VCaP (cell line): ENCODE data around the gene SMIM28.

Source experiments
- H3K27ac ChIP-seq: fragments of 450-650 bp; 2 replicates; pipeline ENCODE4 v1.5.1; 2017
- TF ChIP-seq, protein P1 (sequence below): fragments of 450-650 bp; conservative IDR thresholded peaks from 2 replicates; pipeline ENCODE4 v1.5.1; 2017; ENCODE audit warnings: mild to moderate bottlenecking, moderate library complexity

The SMIM28 gene

GRCh38 chr6:138406443-138406842, 28.7 kb downstream of the SMIM28 start:
- peak overlapping the region; percentile 96 for H3K27ac ChIP-seq
- TF ChIP-seq, protein P1, sequence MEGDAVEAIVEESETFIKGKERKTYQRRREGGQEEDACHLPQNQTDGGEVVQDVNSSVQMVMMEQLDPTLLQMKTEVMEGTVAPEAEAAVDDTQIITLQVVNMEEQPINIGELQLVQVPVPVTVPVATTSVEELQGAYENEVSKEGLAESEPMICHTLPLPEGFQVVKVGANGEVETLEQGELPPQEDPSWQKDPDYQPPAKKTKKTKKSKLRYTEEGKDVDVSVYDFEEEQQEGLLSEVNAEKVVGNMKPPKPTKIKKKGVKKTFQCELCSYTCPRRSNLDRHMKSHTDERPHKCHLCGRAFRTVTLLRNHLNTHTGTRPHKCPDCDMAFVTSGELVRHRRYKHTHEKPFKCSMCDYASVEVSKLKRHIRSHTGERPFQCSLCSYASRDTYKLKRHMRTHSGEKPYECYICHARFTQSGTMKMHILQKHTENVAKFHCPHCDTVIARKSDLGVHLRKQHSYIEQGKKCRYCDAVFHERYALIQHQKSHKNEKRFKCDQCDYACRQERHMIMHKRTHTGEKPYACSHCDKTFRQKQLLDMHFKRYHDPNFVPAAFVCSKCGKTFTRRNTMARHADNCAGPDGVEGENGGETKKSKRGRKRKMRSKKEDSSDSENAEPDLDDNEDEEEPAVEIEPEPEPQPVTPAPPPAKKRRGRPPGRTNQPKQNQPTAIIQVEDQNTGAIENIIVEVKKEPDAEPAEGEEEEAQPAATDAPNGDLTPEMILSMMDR = peak; percentile 59

DNA sequence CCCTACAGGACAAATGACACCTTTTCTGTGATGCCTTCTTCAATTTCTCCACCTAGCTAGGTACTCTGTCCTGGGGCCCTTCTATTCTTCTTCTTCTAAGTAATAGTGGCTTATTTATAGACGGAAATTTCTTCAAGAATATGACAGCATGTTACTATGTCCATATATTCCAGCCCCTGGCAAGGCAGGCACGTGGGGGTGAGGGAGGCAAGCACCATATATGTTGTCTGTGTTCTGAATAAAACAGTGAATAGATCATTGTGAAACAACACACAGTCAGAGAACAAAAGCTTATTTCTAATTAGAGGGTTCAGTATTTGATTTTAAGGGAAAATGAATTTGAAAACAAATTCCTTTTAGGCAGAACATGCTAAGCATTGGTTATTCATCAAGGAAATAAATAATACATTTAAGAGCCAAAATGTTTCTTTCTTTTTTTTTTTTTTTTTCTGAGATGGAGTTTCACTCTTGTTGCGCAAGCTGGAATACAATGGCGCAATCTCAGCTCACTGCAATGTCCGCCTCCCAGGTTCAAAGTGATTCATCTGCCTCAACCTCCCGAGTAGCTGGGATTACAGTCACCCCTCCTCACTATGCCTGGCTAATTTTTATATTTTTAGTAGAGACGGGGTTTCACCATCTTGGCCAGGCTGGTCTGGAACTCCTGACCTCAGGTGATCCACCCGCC, 32.5 kb downstream of the SMIM28 start:
- H3K27ac ChIP-seq = no peak overlapping the region
- TF ChIP-seq, protein P1 = no peak

GRCh38 chr6:138410972-138411880, 33.5 kb downstream of the SMIM28 start:
- no peak overlapping the region for H3K27ac ChIP-seq
- TF ChIP-seq, protein P1 = no peak

- TF ChIP-seq, protein P1 = no peak
- H3K27ac ChIP-seq = no peak overlapping the region
These were observed 37.4 kb downstream of the SMIM28 start for GRCh38 chr6:138415125-138415524.

- no peak overlapping the region for H3K27ac ChIP-seq
- TF ChIP-seq, protein P1 = no peak
These were observed 38.5 kb downstream of the SMIM28 start for GRCh38 chr6:138416206-138416605.

DNA sequence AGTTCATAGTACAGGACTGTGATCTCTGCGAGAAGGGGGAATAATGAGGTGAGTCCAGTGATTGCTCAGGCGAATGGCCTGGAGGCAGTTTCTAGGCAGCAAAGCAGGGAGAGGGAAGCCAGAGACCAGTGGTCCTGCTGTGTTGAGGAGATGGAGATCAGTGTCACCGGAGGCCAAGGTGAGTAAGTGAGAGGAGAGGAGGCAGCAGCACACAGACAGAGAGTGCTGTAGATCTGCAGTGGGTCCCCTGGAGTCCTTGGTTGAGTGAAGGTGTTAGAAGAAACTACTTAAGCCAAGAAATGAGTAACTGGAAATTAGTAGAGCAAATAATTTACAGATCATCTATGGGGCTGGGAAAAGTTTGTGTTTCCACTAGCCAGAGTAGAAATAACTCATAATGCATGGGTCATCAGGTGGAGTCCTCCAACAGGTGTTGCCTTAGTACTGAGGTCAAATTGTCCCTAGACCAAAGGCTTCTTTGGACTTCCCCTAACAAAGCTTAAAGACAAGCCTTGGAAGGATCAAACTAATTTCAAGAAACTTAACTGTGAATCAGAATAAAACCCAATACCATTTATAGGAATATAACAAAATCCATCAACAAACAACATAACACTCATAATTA, 39.9 kb downstream of the SMIM28 start:
- no peak overlapping the region for H3K27ac ChIP-seq
- TF ChIP-seq, protein P1 = no peak

GRCh38 chr6:138418118-138418742, 40.5 kb downstream of the SMIM28 start:
- no peak overlapping the region for H3K27ac ChIP-seq
- TF ChIP-seq, protein P1 = no peak
